Islet precursor cell (in vitro differentiated cells): Measurements from ENCODE around the gene KDM3A.

ENCODE experiments used
- DNase-seq: peaks from one replicate; pipeline ENCODE4 v3.0.0-alpha.2; 2018

The KDM3A gene

DNA sequence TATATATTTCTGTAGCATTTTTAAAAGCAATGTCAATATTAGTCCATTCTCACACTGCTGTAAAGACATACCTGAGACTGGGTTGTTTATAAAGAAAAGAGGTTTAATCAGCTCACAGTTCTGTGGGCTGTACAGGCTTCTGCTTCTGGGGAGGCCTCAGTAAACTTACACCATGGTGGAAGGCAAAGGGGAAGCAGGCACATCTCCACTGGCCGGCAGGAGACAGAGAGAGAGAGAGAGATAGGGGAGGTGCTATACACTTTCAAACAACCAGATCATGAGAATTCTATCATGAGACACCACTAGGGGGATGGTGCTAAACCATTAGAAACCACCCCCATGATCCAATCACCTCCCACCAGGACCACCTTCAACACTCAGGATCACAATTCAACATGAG lies 79.0 kb downstream of the KDM3A start:
- no peak for DNase-seq

DNA sequence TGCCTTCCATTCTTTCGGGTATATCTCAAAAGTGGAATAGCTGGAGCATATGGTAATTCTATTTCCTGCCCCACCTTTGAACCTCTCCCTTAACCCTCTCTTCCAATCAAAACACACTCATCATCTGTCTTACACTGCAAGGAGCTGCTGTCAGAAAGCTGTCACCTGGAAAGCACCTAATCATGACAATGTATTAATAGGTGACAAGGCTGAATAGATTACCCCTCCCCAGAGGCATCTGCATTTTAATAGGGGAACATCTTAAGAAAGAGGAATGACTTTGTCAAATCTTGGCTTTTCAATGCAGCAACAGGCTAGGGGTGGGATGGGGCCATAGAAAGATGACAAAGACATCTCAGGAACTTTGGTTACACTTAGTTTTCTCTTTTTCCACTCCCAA lies 80.8 kb downstream of the KDM3A start:
- no peak for DNase-seq

DNA sequence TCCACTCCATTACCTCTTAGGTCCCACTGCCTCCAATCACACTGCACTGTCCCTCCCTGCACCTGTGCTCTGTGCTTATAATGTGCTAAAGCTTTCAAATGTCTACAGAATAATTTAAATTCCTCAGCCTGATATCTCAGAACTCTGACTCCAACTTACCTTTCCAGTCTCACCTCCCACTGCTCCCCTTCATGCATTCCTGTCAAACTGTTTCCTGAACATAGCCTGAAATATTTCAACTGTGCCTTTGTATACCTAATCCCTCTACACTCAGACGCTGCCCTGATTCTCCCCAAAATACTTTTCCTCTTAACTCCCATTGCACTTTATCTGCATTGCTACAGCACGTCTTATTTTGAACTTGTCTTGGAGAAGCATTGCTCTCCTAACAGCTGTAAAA lies 81.5 kb downstream of the KDM3A start:
- DNase-seq: no peak

DNA sequence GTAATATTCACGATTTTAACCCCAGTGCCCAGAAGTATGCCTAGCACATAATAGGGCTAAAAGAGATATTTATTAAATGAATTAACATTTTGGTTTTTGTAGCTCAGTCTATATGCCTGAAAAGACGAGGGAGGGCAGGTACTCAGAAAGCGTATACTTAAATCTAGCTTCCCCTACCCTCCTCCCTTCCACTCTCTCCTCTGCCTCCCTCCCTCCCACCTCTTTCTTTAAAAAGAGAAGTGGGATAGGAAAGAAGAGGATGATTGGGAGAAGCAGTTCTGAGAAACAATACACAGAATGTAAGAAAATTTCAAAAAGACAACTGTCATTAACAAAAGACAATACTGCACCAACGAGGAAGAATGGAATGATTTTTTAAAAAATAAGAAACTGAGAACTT lies 82.3 kb downstream of the KDM3A start:
- no peak for DNase-seq

DNA sequence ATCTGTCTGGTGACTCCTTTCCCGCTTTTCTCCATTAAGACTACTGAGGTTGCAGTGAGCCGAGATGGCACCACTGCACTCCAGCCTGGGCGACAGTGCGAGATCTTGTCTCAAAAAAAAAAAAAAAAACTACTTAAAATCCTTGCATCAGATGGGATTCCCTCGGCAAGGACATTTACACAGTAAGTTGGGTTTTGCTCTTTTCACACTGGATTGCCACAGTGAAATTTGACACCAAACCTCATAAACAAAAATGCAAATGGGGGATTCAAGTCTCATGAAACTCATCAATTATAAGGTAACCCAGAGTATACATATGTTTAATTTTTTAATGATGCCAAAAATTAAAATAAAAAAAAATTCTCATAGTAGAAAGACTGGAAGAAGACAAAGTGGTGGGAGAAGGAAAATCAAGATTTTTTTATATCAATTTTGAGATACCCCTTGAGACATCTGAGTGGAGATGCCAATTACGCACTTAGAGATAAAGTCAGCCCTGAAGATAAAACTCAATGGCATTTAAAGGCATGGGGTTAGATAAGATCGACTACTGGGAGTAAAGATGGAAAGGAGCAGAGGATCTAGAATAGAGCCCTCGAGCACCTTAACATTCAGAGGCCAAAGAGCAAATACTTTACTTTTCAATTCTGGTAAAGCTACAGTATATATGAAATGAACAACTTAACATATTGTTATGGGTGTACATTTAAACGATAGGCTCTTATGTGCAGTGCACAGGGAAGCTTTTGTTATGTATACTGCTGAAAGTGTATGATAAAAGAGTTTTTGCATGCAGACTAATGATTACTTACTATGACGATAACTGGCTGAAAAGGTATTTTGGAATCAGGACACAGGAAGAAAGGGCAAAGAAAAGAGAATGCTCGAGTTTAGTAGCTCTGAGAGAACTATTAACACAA lies 84.5 kb downstream of the KDM3A start:
- DNase-seq: no peak

DNA sequence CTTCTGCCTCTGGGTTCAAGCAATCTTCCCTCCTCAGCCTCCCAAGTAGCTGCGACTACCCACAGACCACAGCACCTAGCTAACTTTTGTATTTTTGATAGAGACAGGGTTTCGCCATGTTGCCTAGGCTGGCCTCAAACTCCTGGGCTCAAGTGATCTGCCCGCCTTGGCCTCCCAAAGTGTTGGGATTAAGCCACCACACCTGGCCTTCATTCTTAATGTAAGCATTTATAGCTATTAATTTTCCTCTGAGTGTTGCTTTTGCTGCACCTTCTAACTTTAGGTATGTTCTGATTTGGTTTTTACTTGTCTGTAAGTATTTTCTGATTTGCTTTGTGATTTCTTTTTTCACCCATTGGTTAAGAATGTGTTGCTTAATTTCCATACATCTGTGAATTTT lies 92.4 kb downstream of the KDM3A start:
- DNase-seq: no peak

DNA sequence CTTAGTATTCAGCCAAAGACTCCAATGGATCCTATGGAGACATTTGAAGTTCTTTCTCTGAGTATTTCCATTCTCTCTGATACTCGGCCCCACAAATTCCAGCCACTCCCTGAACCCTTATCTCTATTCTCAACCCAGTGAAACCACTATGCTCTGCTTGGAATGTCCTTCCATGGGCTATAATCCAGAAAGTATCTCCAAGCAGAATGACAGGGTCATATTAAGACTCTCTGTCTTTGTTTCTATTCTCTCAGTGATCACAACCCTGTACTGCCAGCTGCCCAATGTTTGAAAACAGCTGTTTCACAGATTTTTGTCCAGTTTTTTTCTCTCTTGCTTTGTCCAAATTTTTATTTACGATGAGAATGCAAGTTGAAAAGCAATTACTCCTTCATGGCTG lies 100.2 kb downstream of the KDM3A start:
- no peak for DNase-seq
